Astrocyte of the cerebellum (primary cell): Measurements from ENCODE around the gene DNAJC2.

Experiments
- DNase-seq: peaks from one replicate; pipeline ENCODE4 v3.0.0-alpha.2; 2011; ENCODE audit warnings: low read depth
- H3K4me3 ChIP-seq: 2 replicates; pipeline ENCODE4 v1.5.1; 2011; ENCODE audit warnings: mild to moderate bottlenecking, low read depth, low read length, moderate library complexity
- CTCF ChIP-seq: IDR thresholded peaks from 2 replicates; pipeline ENCODE4 v1.5.1; 2012; ENCODE audit warnings: low read length, low read depth, moderate library complexity, mild to moderate bottlenecking; ENCODE audit errors: missing control alignments
- in situ Hi-C: cut with HindIII; loops from 2 replicates; pipeline ENCODE4 v1.10.0; 2017; ENCODE audit warnings: low sequenced_read_pairs

The DNAJC2 gene

GRCh38 chr7:103316380-103316941 lies 28.1 kb downstream of the DNAJC2 start:
- TF ChIP-seq CTCF = no peak
- in situ Hi-C loops = no loop called here
- no peak overlapping the region for H3K4me3 ChIP-seq
- no peak for DNase-seq

- no peak overlapping the region for H3K4me3 ChIP-seq
- no peak for DNase-seq
- in situ Hi-C loops = no loop called here
- no peak for TF ChIP-seq CTCF
Observed at GRCh38 chr7:103314852-103315251, 29.7 kb downstream of the DNAJC2 start.

- H3K4me3 ChIP-seq = no peak overlapping the region
- TF ChIP-seq CTCF = no peak
- no peak for DNase-seq
- in situ Hi-C loops = loop anchor here (5.0 kb wide), 1 partner anchor 35 kb away; the partner anchor contains the start of gene DNAJC2
Observed at GRCh38 chr7:103307503-103308231, 36.9 kb downstream of the DNAJC2 start.

GRCh38 chr7:103301441-103301840 lies 43.1 kb downstream of the DNAJC2 start:
- no peak overlapping the region for H3K4me3 ChIP-seq
- in situ Hi-C loops = no loop called here
- no peak for DNase-seq
- no peak for TF ChIP-seq CTCF

GRCh38 chr7:103299660-103300059 lies 44.9 kb downstream of the DNAJC2 start:
- no peak overlapping the region for H3K4me3 ChIP-seq
- TF ChIP-seq CTCF = no peak
- no peak for DNase-seq
- in situ Hi-C loops = no loop called here

- no peak for DNase-seq
- peak overlapping the region; percentile 70 for H3K4me3 ChIP-seq
- no peak for TF ChIP-seq CTCF
- in situ Hi-C loops = no loop called here
Observed at GRCh38 chr7:103297837-103298179, 46.8 kb downstream of the DNAJC2 start.
